NCI-H1417 (cell line): ENCODE measurements around the gene ZMYND8.

Source experiments
- DNase-seq, 3 experiments: peaks; one replicate each; lab custom pipeline; 2025; lab: John Stamatoyannopoulos, UW

ZMYND8 gene

DNA sequence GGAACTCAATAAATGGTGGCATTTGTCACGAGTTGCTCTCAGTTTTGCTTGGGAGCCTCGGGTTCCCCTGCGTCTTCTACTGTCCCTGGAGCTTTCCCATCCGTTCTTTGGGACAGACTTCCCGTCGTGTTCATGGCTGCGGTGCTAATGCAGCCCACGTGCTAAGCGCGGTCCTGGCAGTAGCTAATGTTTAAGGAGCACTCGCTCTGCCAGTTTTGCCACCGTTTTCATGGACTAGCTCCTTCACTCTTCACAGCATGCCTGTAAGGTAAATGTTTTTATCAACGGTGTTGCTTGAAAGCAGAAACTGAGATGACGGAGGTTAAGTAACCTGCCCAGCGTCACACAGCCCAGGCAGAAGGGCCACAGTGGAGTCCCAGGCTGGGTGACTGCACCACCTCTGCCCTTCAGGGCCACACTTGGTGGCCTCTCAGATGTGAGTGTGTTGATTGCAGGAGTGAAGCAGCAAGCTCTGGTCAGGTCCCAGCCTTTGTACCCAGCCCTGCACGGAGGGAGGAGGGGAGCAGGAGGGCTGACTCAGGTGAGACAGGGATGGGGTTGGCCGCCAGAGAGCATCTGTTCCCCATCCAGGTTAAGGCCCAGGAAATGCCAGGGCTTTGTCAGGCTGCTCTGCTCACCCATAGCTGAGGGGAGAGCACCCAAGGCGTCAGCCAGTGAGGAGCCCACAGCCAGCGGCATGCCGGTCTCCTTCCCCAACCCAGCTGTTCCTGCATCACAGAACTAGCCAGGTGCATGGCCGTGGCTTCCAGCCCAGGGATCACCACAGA lies 181.8 kb downstream of the ZMYND8 start:
- no peak for DNase-seq

- no peak for DNase-seq
Observed at GRCh38 chr20:47173596-47174216, 182.8 kb downstream of the ZMYND8 start.

GRCh38 chr20:47172579-47172978 lies 183.9 kb downstream of the ZMYND8 start:
- DNase-seq, result no peak

DNA sequence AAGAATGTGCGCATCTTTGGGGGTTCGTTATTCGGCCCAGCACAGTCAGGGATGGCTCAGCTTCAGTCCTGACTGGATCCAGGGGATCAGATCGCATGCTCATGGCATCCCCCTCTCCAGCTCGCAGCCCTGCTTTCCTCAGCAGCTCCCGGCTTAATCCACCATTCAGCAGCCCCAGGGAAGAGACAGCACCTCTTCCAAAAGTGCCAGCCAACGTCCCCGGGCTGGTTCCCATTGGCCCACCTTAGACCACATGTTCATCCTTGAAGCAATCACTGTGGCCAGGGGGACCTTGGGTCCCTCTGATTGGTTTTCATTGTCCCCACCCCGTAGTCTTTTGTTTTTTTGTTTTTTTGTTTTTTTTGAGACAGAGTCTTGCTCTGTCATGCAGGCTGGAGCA lies 188.7 kb downstream of the ZMYND8 start:
- no peak for DNase-seq

GRCh38 chr20:47165376-47165865 lies 191.1 kb downstream of the ZMYND8 start:
- no peak for DNase-seq

GRCh38 chr20:47164140-47164539 lies 192.4 kb downstream of the ZMYND8 start:
- DNase-seq, result no peak

DNA sequence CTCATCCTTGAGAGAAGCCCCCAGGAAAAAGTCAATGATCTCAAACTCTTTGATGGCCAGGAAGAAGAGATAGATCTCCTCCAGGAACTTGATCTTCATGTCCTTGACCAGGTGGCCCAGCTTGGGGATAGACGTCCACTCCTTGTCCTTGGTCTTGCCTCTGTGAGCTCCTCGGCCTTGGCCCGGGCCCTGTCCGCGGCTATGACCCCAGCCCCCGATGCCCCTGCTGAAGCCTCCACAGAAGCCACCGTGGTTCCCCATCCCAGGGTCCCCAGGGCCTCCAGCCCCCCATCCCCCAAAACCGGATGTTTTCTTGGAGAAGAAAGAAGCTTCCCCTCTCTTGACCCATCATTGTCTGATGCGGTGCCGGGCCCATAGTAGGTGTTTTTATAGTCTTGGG lies 195.1 kb downstream of the ZMYND8 start:
- DNase-seq, result no peak

DNA sequence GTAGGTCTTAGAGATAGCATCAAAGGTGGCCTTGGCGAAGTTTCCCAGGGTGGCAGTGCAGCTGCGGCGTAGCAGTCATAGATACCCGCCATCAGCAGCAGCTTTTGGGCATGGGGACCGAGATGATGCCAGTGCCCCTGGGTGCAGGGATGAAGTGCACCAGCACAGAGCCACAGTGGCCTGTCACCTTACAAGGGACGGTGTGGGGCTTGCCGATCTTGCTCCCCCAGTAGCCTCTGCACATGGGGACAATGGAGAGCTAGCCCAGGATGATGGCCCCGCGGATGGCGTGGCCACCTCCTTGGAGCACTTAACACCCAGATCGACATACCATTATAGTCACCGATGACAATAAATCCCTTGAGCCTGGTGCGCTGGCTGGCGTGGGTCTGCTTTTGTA lies 195.5 kb downstream of the ZMYND8 start:
- DNase-seq, result no peak

DNA sequence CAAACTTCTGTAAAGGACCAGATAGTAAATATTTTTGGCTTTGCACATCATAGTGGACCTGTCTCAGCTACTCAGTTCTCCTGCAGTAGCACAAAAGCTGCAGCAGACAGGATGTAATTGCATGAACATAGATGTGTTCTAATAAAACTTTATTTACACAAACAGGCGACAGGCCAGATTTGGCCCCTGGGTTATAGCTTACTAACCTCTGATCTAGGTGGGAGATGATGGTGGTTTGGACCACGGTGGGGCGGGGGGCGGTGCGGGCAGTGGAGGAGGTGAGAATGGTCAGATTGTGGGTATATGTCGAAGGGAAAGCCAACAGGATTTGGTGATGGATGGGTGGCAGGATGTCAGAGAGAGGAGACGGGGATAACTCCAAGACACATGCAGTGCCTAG lies 196.3 kb downstream of the ZMYND8 start:
- no peak for DNase-seq
